GM18511 (cell line): ENCODE results near the gene TBRG1.
A peak's percentile ranks its signal among the peaks of the same experiment; 100 is the strongest.

Source experiments
- ATAC-seq: cut with Tn5 transposase; IDR thresholded peaks from one replicate; pipeline ENCODE4 v1.9.1; 2021; ENCODE audit warnings: mild to moderate bottlenecking, moderate library complexity; ENCODE audit not compliant: unreplicated experiment

The TBRG1 gene

GRCh38 chr11:124658501-124658900, 35.8 kb downstream of the TBRG1 start:
- ATAC-seq: no peak

DNA sequence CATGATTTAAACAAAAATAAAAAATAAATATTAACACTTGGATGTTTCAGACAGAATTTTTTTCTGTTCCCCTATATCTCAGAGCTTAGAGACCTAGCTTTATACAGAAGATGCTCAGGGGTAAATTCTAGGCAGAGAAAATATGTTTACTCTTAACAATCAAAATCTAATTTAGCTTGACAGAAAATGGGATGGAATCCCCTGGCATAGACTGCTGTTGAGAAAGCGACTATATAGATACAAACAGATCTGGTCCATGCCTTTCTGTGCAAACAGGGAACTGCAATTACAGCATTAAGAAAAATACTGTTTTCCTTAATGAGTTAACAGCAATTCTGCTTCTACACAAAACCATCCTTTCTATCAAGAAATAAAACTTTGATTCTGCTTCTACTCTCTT, 36.3 kb downstream of the TBRG1 start:
- ATAC-seq: no peak

DNA sequence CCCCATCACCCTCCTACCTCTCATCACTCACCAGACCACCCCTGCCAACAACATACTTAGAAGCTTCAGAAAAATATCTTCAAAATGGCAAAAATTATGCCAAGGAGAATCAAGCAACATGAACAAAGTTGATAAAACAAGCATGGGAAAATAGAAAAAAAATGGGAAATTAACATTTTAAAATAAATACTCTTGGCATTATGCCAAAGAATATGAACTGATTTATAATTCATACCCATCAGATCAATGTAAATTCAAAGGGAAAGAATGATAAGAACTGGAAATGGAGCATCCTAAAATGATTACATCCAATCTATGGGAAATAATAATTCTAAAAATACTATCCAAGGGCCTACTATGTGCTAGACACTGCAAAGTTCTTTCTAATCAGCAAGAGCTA, 38.9 kb downstream of the TBRG1 start:
- ATAC-seq: no peak

DNA sequence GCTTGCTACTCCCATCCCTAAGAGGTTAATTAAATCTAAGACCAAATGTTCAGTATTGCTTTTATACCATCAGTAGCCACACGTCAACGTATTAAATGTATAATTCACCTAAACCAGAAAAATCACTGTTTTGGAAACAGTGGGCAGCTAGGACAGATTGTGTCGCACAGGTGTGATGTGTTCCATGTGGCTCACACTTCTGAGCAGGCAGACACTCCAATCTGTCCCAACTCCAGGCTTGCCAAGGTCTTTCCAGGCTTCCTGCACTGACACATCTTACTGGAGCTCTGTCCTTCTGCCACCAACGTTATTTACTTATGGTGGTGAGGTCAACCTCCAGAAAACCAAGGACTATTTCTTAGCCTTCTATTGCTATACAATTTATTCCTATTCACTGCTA, 39.4 kb downstream of the TBRG1 start:
- no peak for ATAC-seq

- no peak for ATAC-seq
These were observed 41.2 kb downstream of the TBRG1 start for GRCh38 chr11:124663861-124664260.

DNA sequence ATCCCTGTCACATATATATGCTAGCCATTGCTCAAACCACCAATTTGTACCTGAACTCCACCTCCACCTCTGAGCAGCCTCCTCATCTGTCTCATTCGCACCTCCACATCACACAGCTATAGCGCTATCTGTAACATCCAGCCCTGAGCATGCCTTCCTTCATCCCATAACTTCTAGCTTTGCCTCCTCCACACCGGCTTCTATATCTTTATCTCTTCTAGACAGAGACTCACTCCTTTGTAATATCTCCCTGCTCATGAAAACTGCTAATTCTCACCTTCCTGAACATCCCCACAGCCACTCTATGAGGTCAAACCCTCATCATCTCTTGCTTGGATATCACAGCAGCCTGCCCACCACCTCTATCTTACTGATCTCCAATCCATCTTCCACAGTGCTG, 44.9 kb downstream of the TBRG1 start:
- no peak for ATAC-seq

- ATAC-seq: peak; percentile 33
These were observed 46.5 kb downstream of the TBRG1 start for GRCh38 chr11:124669193-124669592.

DNA sequence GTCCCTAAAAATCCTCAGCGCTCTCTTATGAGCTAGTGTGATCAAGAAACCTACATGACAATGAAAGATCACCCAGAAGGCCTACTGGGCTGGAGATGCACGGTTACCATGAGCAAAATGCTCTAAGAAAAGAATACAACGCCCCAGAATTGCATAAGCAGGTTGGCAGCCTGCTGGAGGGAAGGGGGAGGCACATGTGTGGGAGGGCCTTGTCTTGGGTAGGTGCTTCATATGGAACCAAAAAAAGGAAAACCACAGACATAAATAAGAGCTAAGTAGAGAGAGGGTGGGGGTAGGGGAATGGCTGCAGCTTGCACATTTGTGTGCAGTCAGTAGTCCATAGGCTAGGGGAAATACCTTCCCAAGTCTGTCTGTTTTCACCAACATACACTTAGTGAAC, 48.1 kb downstream of the TBRG1 start:
- peak; percentile 26 for ATAC-seq

- no peak for ATAC-seq
These were observed 50.0 kb downstream of the TBRG1 start for GRCh38 chr11:124672536-124673215.

DNA sequence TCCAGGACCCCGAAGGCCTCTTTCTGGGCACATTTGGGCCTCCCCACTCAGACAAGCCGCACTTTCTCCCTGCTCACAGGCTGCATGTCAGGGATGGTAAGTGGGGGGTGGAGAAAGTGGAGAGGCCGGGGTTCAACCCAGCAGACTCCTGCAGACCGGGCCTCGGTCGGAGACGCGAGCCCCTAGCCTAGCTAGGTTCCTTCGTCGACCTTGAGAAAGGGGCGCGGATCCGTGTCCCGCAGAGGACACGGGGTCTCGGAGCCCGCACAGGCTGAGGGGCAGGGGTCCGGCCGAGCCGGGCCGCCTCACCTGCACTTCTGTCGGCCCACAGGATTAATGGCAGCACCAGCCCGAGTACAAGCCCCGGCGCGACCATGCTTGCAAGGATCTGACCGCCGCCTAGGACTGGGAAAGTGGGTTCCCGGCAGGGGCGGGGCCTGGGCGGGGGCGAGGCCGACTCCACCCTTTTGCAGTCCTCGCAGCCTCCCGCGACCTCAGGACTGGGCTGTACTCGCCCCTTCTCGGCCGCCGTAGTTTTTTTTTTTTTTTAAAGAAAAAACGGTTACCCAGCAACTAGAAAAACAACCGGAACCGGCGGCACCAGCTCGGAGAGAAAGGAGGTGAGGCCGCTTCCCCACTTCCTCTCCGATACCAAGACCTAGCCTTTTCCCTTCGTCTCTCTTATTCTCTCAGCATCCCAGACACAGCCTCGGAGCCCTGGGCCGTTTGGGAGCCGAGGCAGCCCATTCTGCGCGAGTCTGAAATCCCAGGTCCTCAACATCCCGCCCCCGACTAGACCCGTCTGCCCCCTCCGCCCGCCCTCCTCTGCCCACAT, 50.9 kb downstream of the TBRG1 start, which contains the start of the genes SIAE and SPA17:
Gene SIAE (minus strand): TSS at position 407 of the 835 bp plus-strand sequence. CDS start 31 bp downstream, at position 376.
Gene SPA17 (plus strand): TSS at position 572 of the 835 bp plus-strand sequence. CDS start 1,361 bp downstream, outside the sequence.
- ATAC-seq: peak; percentile 92

DNA sequence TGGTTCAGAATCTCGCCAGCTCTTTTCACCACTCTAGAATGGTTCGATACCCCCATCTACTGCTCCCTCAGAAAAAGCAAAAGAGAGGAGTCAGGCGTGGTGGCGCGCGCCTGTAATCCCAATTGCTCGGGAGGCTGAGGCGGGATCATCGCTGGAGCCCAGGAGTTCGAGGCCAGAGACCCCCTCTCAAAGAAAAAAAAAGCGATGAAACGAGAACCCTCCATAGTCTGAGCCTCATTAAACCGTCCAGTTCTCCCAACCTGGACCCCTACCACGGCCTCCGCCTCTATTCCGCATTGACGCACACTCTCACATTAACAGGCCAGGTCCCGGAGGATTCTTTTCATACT, 51.5 kb downstream of the TBRG1 start:
- no peak for ATAC-seq

- ATAC-seq: no peak
These were observed 51.9 kb downstream of the TBRG1 start for GRCh38 chr11:124674571-124674970.

GRCh38 chr11:124676386-124676785, 53.7 kb downstream of the TBRG1 start:
- no peak for ATAC-seq

- ATAC-seq: no peak
These were observed 55.8 kb downstream of the TBRG1 start for GRCh38 chr11:124678416-124678815.

DNA sequence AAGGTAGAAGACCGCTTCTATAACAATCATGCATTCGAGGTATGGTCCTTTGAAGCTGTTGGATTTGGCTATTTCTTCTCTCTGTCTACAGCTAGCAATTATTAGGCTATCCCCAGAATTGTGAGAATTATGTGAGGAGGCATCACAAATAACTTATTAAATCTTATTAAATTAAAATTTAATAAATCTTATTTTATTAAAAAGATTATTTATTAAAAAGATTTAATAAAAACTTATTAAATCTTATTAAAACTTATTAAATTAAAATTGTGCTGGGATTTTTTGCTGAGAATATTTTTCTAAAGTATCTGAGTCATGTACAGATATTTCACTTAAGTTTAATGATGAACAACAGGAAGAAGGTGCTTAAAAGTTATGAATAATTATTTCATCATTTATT, 58.8 kb downstream of the TBRG1 start:
- no peak for ATAC-seq

- no peak for ATAC-seq
These were observed 59.8 kb downstream of the TBRG1 start for GRCh38 chr11:124682443-124682842.
